A673 (cell line): ENCODE data around the gene RINT1.

Experiments used
- CTCF ChIP-seq: fragments of 300-800, 200-600 bp; sonication (generic); conservative IDR thresholded peaks from 2 replicates; pipeline ENCODE4 v1.5.1; 2017; ENCODE audit warnings: low read depth, mild to moderate bottlenecking, antibody characterized with exemption, low read length, moderate library complexity, mixed read lengths
- EZH2 ChIP-seq: fragments of 200-600 bp; sonication (generic); IDR thresholded peaks from 2 replicates; pipeline ENCODE4 v1.6.1; 2017; ENCODE audit warnings: borderline replicate concordance, low read depth, mild to moderate bottlenecking, mixed read lengths, antibody characterized with exemption, low read length; ENCODE audit not compliant: poor library complexity, severe bottlenecking

- TF ChIP-seq EZH2, result no peak
- TF ChIP-seq CTCF, result no peak
Observed at GRCh38 chr7:105512415-105512814, 19.6 kb upstream of the RINT1 start.
